Measurements from ENCODE around the gene CAPS2.
"Not testable (repeated sequence)": the region's sequence is repeated elsewhere in the genome, so short reads cannot be mapped to it uniquely, and the experiment has no call there.

CAPS2 gene

GRCh38 chr12:75329918-75330826, at the start of gene CAPS2:
Gene CAPS2 (minus strand): TSS chr12:75330324. CDS start chr12:75326498, 3,826 bp downstream.
- DNase-seq = peak; percentile 43

- no peak for DNase-seq
Measured at GRCh38 chr12:75378354-75378753, 48.2 kb upstream of the CAPS2 start.

DNA sequence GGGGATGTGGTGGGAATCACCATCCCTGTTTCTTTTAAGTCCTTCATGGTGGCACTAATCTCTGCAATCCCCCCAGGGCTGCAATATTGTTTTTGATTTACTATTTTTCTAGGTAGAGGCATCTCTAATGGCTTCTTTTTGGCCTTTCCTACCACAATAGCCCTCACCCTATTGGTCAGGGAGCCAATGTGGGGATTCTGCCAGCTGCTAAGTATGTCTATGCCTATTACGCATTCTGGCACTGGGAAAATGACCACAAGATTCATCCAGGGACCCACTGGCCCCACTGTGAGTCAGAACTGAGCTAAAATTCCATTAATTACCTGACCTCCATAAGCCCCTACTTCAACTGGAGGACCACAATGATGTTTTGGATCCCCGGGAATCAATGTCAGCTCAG, 44.8 kb upstream of the CAPS2 start:
- no peak for DNase-seq

DNA sequence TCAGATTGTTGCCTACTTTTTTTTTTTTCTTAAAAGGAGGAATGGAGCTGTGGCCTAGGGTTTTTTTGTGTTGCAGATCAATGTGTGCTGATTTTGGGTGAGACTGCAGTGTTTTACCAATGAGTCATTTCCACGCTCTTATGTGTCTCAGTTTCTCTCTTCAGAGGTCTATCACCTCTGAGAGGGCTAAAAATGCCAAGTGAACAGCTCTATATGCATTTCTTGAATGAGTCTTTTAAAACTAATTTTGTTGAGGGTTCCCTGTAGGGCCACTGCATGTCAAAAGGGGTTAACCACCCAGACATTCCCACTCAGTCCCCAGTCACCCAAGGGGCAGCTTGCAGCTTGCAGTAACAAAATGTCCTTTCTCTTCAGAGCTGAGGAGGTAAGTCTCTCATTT, 36.5 kb upstream of the CAPS2 start:
- no peak for DNase-seq

GRCh38 chr12:75364919-75365318, 34.8 kb upstream of the CAPS2 start:
- DNase-seq = no peak

DNA sequence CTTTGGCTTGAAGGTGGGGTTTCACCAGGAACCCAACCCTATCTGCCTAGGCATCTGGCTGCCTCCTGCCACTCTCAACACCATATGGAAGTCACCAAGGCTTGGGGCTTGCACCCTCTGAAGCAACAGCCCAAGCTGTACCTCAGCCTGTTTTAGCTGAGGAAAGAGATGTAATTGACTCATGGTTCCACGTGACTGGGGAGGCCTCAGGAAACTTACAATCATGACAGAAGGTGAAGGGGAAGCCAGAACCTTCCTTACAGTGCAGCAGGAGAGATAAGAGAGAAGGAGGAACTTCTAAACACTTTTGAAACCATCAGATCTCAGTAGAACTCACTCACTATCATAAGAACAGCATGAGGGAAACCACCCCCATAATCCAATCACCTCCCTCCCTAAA, 31.3 kb upstream of the CAPS2 start:
- no peak for DNase-seq

DNA sequence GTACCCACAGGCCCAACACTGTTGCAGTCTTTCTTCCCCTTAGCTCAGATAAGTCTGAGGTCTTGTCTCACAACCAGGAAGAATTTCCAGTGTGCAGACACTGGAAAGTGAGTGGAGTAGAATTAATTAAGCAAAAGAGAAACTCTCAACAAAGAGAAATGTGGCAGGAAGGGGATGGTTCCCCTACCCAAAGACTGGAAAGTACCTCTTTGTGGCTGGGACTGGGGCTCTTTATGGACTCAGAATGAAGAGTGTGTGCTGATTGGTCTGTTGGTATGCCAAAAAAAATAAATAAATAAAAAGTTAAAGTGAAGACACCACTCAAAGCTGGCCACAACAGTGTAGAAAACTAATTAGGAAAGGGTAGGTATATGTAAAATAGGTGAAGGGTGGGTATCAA, 30.8 kb upstream of the CAPS2 start:
- DNase-seq = no peak

DNA sequence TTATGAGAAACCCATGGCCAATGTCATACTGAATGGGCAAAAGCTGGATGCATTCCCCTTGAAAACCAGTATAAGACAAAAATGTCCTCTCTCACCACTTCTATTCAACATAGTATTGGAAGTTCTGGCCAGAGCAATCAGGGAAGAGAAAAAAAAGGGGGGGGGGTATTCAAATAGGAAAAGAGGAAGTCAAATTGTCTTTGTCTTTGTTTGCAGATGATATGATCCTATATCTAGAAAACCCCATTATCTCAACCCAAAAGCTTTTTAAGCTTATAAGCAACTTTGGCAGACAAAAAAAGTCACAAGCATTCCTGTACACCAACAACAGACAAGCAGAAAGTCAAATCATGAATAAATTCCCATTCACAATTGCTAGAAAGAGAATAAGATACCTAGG, 23.9 kb upstream of the CAPS2 start:
- no peak for DNase-seq

- DNase-seq = no peak
Measured at GRCh38 chr12:75350413-75350812, 20.3 kb upstream of the CAPS2 start.

DNA sequence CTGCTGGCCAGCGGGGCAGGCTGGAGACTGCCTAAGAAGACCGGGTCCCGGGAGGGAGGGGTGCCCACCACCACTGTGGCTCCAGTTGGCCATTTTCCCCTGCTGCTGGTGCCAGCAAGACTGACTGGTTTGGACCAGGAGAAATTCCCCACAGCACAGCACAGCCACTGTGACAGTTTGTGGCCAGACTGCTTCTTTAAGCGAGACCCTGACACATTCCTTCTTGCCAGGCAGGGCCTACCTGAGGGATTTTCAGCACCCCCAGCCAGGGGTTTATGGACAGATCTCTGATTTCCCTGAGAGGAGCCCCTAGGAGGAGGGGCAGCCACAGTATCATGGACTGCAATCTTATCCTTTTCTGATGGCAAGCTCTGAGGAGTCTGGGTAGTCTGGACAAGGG, 19.8 kb upstream of the CAPS2 start:
- DNase-seq = no peak

DNA sequence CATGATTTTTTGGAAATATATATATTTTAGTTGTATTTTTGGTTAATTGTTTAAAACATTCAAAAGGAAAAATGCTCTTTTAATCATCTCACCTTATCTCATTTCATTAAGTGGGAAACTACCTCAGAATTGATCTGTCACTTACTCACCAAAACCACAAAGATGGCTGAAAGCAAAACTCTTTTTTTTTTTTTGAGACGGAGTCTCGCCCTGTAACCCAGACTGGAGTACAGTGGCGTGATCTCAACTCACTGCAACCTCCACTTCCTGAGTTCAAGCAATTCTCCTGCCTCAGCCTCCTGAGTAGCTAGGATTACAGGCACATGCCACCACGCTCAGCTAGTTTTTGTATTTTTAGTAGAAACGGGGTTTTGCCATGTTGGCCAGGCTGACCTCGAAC, 16.1 kb upstream of the CAPS2 start:
- not testable (repeated sequence) for DNase-seq

- no peak for DNase-seq
Measured at GRCh38 chr12:75345531-75345930, 15.4 kb upstream of the CAPS2 start.

GRCh38 chr12:75341873-75342272, 11.7 kb upstream of the CAPS2 start:
- DNase-seq = no peak

GRCh38 chr12:75337905-75338304, 7.8 kb upstream of the CAPS2 start:
- no peak for DNase-seq

GRCh38 chr12:75334384-75335030, 4.4 kb upstream of the CAPS2 start, which contains the start of gene GLIPR1L1:
Gene GLIPR1L1 (plus strand): TSS chr12:75334670. CDS start chr12:75334729, 59 bp downstream.
- peak; percentile 82 for DNase-seq

DNA sequence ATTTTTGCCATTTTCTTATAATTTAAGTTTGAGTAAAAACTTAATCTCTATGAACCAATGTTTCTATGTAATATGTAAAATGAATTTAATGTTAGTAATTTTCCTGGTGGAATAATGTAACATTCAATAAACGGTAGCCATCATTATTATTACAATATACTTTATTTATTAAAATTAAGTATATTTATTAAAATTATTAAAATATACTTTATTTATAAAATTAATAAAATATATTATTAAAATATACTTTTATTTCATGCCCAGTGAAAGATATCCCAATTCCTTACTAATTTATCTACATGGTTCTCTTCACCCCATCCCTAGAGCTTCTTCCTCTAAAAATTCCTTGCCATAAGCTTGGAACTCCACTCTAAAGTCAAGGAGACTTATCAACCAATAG, 2.5 kb downstream of the CAPS2 start:
- DNase-seq = no peak

DNA sequence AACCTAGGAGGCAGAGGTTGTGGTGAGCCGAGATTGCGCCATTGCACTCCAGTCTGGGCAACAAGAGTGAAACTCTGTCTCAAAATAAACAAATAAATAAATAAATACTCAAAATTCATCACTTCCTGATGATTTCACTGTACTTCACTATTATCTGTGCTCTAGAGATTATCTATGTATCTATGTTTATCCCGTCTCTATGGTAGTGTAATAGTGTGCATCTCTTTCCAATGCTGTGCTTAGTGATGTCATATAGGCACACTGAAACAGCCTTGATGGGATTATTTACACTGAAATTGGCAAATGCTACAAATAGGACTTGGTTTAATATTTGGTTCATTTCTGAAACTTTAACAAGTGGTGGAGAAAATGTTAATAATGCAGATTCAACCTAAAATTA, 6.5 kb downstream of the CAPS2 start:
- DNase-seq = no peak

DNA sequence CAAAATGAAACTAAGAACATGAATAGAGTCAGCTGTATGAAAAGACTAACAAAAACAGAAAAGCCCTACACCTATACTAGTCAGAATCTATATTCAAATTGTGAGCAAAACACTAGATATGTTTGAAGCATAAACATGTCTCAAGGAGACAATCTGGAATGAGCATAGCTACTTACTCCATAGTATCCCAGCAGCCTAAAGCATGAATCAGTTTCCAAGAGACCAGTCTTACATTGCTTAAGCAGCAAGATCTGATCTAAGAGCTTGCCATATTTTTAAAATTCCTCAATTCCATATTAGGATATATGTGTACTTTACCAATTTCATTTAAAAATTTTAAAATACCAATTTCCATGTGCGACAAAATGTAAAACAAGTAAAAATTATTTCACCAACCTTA, 7.7 kb downstream of the CAPS2 start:
- no peak for DNase-seq

DNA sequence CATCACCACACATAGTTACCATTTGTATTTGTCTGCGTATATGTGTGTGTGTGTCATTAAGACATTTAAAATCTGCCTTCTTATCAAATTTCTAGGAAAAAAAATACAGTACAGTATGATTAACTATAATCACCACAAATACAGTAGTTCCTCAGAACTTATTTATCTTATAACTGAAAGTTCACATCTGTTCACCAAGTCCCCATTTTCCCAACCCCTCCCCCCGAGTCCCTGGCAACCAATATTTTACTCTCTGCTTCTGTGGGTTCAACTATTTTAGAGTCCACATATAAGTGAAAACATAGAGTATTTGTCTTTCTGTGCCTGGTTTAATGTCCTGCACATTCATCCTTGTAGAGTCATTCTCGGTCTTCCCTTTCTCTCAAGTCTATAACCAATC, 12.3 kb downstream of the CAPS2 start:
- DNase-seq = no peak

GRCh38 chr12:75315518-75315917, 14.6 kb downstream of the CAPS2 start:
- DNase-seq = no peak

GRCh38 chr12:75311369-75311768, 18.8 kb downstream of the CAPS2 start:
- no peak for DNase-seq

DNA sequence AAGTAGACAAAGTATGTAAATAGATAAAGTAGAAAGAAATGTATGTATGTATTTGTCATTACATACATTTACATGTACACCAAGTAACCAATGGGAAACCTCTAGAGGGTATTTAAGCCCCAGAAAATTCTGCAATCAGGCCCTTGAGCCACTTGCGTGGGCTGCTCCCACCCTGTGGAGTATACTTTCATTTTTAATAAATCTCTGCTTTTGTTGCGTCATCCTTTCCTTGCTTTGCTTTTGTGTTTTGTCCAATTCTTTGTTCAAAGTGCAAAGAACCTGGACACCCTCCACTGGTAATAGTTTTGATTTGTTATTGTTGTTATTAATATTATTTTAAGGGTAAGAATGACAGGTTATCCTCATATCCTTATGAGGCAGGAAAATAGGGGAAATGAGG, 21.8 kb downstream of the CAPS2 start:
- no peak for DNase-seq

DNA sequence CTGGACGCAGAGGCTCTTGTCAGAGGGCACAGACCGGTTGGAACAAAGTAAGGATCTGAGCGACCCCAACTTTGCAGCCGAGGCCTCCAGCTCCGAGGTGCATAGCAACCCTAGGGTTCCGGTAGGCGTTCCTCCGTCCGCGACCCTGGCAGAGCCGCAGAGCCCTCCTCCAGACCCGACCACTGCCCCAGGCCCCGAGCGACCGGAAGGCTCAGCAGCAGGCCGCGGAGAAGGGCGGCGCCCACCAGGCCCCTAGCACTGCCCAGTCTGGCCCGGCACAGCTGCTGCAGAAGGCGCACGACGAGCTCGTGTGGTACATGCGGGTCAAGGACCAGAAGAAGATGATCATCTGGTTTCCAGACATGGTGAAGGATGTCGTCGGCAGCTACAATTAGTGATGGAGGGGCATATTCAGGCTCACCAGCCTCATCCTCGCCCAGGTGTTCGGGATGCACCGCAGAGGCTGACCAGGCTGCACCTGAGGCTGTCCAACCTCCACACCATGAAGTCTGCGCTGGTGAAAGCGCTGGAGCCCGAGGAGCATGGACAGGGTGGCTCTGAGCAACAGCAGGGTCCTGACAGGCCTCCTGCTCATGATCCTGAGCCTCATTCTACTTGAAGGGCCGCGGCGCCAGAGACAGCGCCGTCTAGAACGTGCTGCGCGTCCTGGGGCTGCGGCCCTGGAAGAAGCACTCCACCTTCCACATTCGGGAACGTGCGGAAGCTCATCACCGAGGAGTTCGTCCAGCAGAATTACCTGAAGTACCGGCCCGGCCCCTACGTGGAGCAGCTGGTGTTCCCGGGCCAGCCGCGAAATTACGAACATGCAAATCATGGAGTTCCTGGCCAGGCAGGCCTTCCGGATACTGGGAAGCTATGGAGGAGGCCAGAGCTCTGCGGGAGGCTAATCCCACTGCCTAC, 24.5 kb downstream of the CAPS2 start:
- DNase-seq = no peak

Measured in activated gamma-delta T cell treated with Interleukin-2 at 50 U/mL for 16 hours (primary cell).